Keratinocyte (primary cell): ENCODE data around the gene DSCAML1. TPM values are rescaled to one million over a fixed set of nuclear protein-coding genes. Genes with fewer than 3 reads are reported as not detected.

Source experiments
- DNase-seq: peaks from one replicate; pipeline ENCODE4 v3.0.0-alpha.2; 2011; ENCODE audit warnings: low read depth, missing footprints, low spot score
- FAIRE-seq: peaks from 2 replicates; lab custom pipeline; 2011; peaks lifted over from hg19 to GRCh38; lab: Jason Lieb, UNC
- H2AFZ ChIP-seq: 2 replicates; pipeline ENCODE4 v1.6.0; 2012; ENCODE audit warnings: low read length, control low read depth, inconsistent platforms; ENCODE audit not compliant: control insufficient read depth
- H3K27ac ChIP-seq: 2 replicates; pipeline ENCODE4 v1.5.1; 2011; ENCODE audit warnings: low read length; ENCODE audit not compliant: control insufficient read depth, insufficient read depth
- H3K27me3 ChIP-seq: 3 replicates; pipeline ENCODE4 v1.6.0; 2011; ENCODE audit warnings: low read length; ENCODE audit not compliant: control insufficient read depth, insufficient read depth; ENCODE audit errors: extremely low read depth
- H3K36me3 ChIP-seq, 2 experiments: 2 replicates in 1 of 2; 3 replicates in 1 of 2; pipeline ENCODE4 v1.5.1; 2011; ENCODE audit warnings: low read length in 2 of 2, mild to moderate bottlenecking in 1 of 2; ENCODE audit not compliant: control insufficient read depth in 2 of 2, insufficient read depth in 2 of 2; ENCODE audit errors: extremely low read depth in 1 of 2
- H3K4me1 ChIP-seq: 3 replicates; pipeline ENCODE4 v1.5.1; 2011; ENCODE audit warnings: low read length; ENCODE audit not compliant: control insufficient read depth, insufficient read depth; ENCODE audit errors: extremely low read depth
- H3K4me2 ChIP-seq: 3 replicates; pipeline ENCODE4 v1.6.0; 2011; ENCODE audit warnings: low read depth, low read length; ENCODE audit not compliant: control insufficient read depth, insufficient read depth; ENCODE audit errors: extremely low read depth
- H3K4me3 ChIP-seq, 3 experiments: fragments of 200-600 bp in 1 of 3; sonication (generic) in 1 of 3; 2 replicates in 2 of 3; 3 replicates in 1 of 3; pipeline ENCODE4 v1.5.1; 2011 to 2016; ENCODE audit warnings: low read length in 3 of 3, mild to moderate bottlenecking in 3 of 3, control low read depth in 2 of 3, inconsistent platforms in 1 of 3, low read depth in 1 of 3, mixed read lengths in 1 of 3, mixed run types in 1 of 3, moderate library complexity in 1 of 3; ENCODE audit not compliant: control insufficient read depth in 2 of 3, insufficient read depth in 2 of 3; ENCODE audit errors: extremely low read depth in 1 of 3
- H3K79me2 ChIP-seq: 2 replicates; pipeline ENCODE4 v1.6.0; 2012; ENCODE audit warnings: low read length; ENCODE audit not compliant: control insufficient read depth, insufficient read depth
- H3K9ac ChIP-seq: 3 replicates; pipeline ENCODE4 v1.6.0; 2011; ENCODE audit warnings: low read length; ENCODE audit not compliant: control insufficient read depth, insufficient read depth; ENCODE audit errors: extremely low read depth
- H3K9me1 ChIP-seq: 3 replicates; pipeline ENCODE4 v1.6.0; 2011; ENCODE audit warnings: low read length; ENCODE audit not compliant: control insufficient read depth, insufficient read depth; ENCODE audit errors: extremely low read depth
- H3K9me3 ChIP-seq: 2 replicates; pipeline ENCODE4 v1.5.1; 2012; ENCODE audit warnings: low read depth, low read length; ENCODE audit not compliant: control insufficient read depth
- H4K20me1 ChIP-seq: 3 replicates; pipeline ENCODE4 v1.6.0; 2011; ENCODE audit warnings: low read length; ENCODE audit not compliant: control insufficient read depth, insufficient read depth; ENCODE audit errors: extremely low read depth
- EZH2 ChIP-seq: IDR thresholded peaks from one replicate; pipeline ENCODE4 v1.6.1; 2012; ENCODE audit warnings: inconsistent platforms, mild to moderate bottlenecking, low read length, moderate library complexity
- dilution Hi-C: fragments of 300-500 bp; cut with MboI; formaldehyde crosslinking; loops from one replicate; pipeline ENCODE4 v1.7.0; 2020; ENCODE audit warnings: low sequenced_read_pairs; ENCODE audit not compliant: extremely low pct_ligation_motif_present
- polyA plus RNA-seq, 5 experiments: library from polyadenylated mRNA; depleted of rRNA in 3 of 5; stranded (reverse) in 3 of 5; stranded (forward) in 1 of 5; unstranded in 1 of 5; fragments of >200 nt; gene quantifications; 1 replicate in 1 of 5; 2 replicates in 3 of 5; 3 replicates in 1 of 5; pipeline versions ENCODE4 v1.2.1 to v1.2.3, GENCODE V29; 2011 to 2012; ENCODE audit warnings: missing spikeins in 2 of 5, low read depth in 1 of 5, low replicate concordance in 1 of 5
- TF ChIP-seq, protein P1 (sequence below), 3 experiments: IDR thresholded peaks in 1 of 3; conservative IDR thresholded peaks in 1 of 3; optimal IDR thresholded peaks in 1 of 3; 2 replicates in 2 of 3; 3 replicates in 1 of 3; pipeline versions ENCODE3 to v1.5.1; 2011; ENCODE audit warnings: low read length in 3 of 3, mild to moderate bottlenecking in 3 of 3, moderate library complexity in 2 of 3, control low read depth in 1 of 3, inconsistent platforms in 1 of 3; ENCODE audit not compliant: insufficient read depth in 2 of 3; ENCODE audit errors: extremely low read depth in 1 of 3

Gene DSCAML1
- polyA plus RNA-seq, 1 donor (not counting 4 experiments of a cell fraction or from before 2014, with no cell fraction given) = not detected

DNA sequence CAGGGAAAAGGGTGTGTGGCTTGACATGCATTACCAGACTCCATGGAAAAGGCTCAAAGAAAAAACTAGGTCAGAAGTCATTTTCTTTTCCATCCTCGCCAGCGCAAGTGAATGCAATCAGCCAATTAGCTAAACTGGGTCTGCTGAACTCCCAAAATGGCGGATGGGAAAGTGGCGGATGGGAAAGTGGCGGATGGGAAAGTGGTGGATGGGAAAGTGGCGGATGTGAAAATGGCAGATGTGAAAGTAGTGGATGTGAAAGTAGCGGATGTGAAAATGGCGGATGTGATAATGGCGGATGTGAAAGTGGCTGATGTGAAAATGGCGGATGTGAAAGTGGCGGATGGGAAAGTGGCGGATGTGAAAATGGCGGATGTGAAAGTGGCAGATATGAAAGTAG lies 311.0 kb downstream of the DSCAML1 start:
- Histone ChIP-seq H3K79me2 (no peaks in the 10 kb centered on the region), H3K4me2 (no peak overlapping the region), H3K9me1 (no peaks in the 10 kb centered on the region), H3K9ac (no peak overlapping the region), H3K9me3 (no peaks in the 10 kb centered on the region), H3K36me3 (no peaks in the 10 kb centered on the region), H4K20me1 (no peaks in the 10 kb centered on the region), H2AFZ (no peak overlapping the region), H3K4me3 (no peak overlapping the region), H3K27me3 (peaks cover 51% of the 10 kb centered on the region), H3K27ac (no peak overlapping the region), H3K4me1 (no peaks in the 10 kb centered on the region)
- FAIRE-seq = no peak
- no peak for DNase-seq
- dilution Hi-C loops = no loop called here
- TF ChIP-seq, protein P1, sequence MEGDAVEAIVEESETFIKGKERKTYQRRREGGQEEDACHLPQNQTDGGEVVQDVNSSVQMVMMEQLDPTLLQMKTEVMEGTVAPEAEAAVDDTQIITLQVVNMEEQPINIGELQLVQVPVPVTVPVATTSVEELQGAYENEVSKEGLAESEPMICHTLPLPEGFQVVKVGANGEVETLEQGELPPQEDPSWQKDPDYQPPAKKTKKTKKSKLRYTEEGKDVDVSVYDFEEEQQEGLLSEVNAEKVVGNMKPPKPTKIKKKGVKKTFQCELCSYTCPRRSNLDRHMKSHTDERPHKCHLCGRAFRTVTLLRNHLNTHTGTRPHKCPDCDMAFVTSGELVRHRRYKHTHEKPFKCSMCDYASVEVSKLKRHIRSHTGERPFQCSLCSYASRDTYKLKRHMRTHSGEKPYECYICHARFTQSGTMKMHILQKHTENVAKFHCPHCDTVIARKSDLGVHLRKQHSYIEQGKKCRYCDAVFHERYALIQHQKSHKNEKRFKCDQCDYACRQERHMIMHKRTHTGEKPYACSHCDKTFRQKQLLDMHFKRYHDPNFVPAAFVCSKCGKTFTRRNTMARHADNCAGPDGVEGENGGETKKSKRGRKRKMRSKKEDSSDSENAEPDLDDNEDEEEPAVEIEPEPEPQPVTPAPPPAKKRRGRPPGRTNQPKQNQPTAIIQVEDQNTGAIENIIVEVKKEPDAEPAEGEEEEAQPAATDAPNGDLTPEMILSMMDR (optimal IDR thresholded peaks at IDR 0.05 in 1 of 3, IDR thresholded peaks at IDR 0.05 in 1 of 3, conservative IDR thresholded peaks at IDR 0.05 in 1 of 3; ENCODE audit: extremely low read depth in 1 of 3, insufficient read depth in 2 of 3, low read length in 3 of 3) = no peak
- TF ChIP-seq EZH2 = no peak

DNA sequence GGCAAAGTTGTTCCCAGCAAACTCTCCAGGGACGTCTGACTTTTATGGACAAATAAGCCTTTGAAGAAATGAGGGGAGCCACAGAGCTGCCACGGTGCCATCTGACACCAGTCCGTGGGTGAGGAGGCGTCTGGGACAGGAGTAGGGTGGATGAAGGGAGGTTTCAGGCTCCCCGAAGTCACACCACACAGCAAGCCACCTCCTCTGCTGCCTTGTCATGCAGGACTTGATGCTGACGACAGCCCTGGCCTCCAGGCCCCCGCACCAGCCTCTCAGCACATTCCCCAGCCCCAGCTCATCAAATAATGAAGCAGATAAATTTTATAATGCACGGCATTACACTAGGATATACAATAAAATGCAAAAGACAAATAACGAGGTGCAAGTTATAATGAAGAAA lies 312.9 kb downstream of the DSCAML1 start:
- dilution Hi-C loops = no loop called here
- no peak overlapping the region for H3K4me3 ChIP-seq
- TF ChIP-seq EZH2 = no peak
- TF ChIP-seq, protein P1 (optimal IDR thresholded peaks at IDR 0.05 in 1 of 3, IDR thresholded peaks at IDR 0.05 in 1 of 3, conservative IDR thresholded peaks at IDR 0.05 in 1 of 3; ENCODE audit: extremely low read depth in 1 of 3, insufficient read depth in 2 of 3, low read length in 3 of 3) = no peak

More for the DNA sequence above, 312.9 kb downstream of the DSCAML1 start:
- H3K9me3 ChIP-seq = no peaks in the 10 kb centered on the region
- no peaks in the 10 kb centered on the region for H3K79me2 ChIP-seq
- H3K9me1 ChIP-seq = no peaks in the 10 kb centered on the region
- no peaks in the 10 kb centered on the region for H3K36me3 ChIP-seq
- no peaks in the 10 kb centered on the region for H4K20me1 ChIP-seq
- DNase-seq (no peak), FAIRE-seq (no peak)
- H3K9ac ChIP-seq = no peak overlapping the region
- H2AFZ ChIP-seq = no peak overlapping the region
- H3K27me3 ChIP-seq = peaks cover 33% of the 10 kb centered on the region
- H3K4me2 ChIP-seq = no peak overlapping the region
- H3K4me1 ChIP-seq = no peaks in the 10 kb centered on the region
- H3K27ac ChIP-seq = no peak overlapping the region
